ENCODE data around the gene FHIT.

FHIT gene

GRCh38 chr3:60952055-60952454 lies 299.2 kb downstream of the FHIT start:
- no peak overlapping the region for H3K4me3 Mint-ChIP-seq
- no peak for TF ChIP-seq CTCF (IDR thresholded peaks at IDR 0.05)
- H3K36me3 Mint-ChIP-seq (ENCODE audit: low read depth), result no peaks in the 10 kb centered on the region
- H3K27ac Mint-ChIP-seq, result no peak overlapping the region
- H3K9me3 Mint-ChIP-seq, result peaks cover 16% of the 10 kb centered on the region
- H3K27me3 Mint-ChIP-seq (ENCODE audit: low read depth, poor library complexity), result peaks cover 3% of the 10 kb centered on the region
- no peak for DNase-seq
- no peaks in the 10 kb centered on the region for H3K4me1 Mint-ChIP-seq

GRCh38 chr3:60949146-60949545 lies 302.1 kb downstream of the FHIT start:
- no peak for DNase-seq
- Mint-ChIP-seq H3K4me3 (no peak overlapping the region), H3K27me3 (ENCODE audit: low read depth, poor library complexity) (no peaks in the 10 kb centered on the region), H3K27ac (no peak overlapping the region), H3K4me1 (no peaks in the 10 kb centered on the region), H3K9me3 (no peaks in the 10 kb centered on the region), H3K36me3 (ENCODE audit: low read depth) (no peaks in the 10 kb centered on the region)
- TF ChIP-seq CTCF (IDR thresholded peaks at IDR 0.05), result no peak

- TF ChIP-seq CTCF (IDR thresholded peaks at IDR 0.05), result no peak
- Mint-ChIP-seq H3K27me3 (ENCODE audit: low read depth, poor library complexity) (no peaks in the 10 kb centered on the region), H3K27ac (no peak overlapping the region), H3K36me3 (ENCODE audit: low read depth) (no peaks in the 10 kb centered on the region), H3K4me3 (no peak overlapping the region), H3K9me3 (no peaks in the 10 kb centered on the region), H3K4me1 (no peaks in the 10 kb centered on the region)
- no peak for DNase-seq
Observed at GRCh38 chr3:60948488-60948887, 302.8 kb downstream of the FHIT start.

- Mint-ChIP-seq H3K27ac (no peak overlapping the region), H3K9me3 (no peaks in the 10 kb centered on the region), H3K27me3 (ENCODE audit: low read depth, poor library complexity) (no peaks in the 10 kb centered on the region), H3K36me3 (ENCODE audit: low read depth) (no peaks in the 10 kb centered on the region), H3K4me3 (no peak overlapping the region), H3K4me1 (peaks cover 25% of the 10 kb centered on the region)
- no peak for TF ChIP-seq CTCF (IDR thresholded peaks at IDR 0.05)
- no peak for DNase-seq
Observed at GRCh38 chr3:60935709-60936108, 315.5 kb downstream of the FHIT start.

GRCh38 chr3:60933824-60934223 lies 317.4 kb downstream of the FHIT start:
- no peak for DNase-seq
- no peak overlapping the region for H3K27ac Mint-ChIP-seq
- no peak for TF ChIP-seq CTCF (IDR thresholded peaks at IDR 0.05)
- no peaks in the 10 kb centered on the region for H3K36me3 Mint-ChIP-seq (ENCODE audit: low read depth)
- H3K4me1 Mint-ChIP-seq, result peaks cover 25% of the 10 kb centered on the region
- no peaks in the 10 kb centered on the region for H3K27me3 Mint-ChIP-seq (ENCODE audit: low read depth, poor library complexity)
- no peak overlapping the region for H3K4me3 Mint-ChIP-seq
- peaks cover 10% of the 10 kb centered on the region for H3K9me3 Mint-ChIP-seq

- no peak for DNase-seq
- TF ChIP-seq CTCF (IDR thresholded peaks at IDR 0.05), result no peak
- H3K27me3 Mint-ChIP-seq (ENCODE audit: low read depth, poor library complexity), result no peaks in the 10 kb centered on the region
Observed at GRCh38 chr3:60932643-60933042, 318.6 kb downstream of the FHIT start.

More at GRCh38 chr3:60932643-60933042, 318.6 kb downstream of the FHIT start:
- Mint-ChIP-seq H3K4me3 (no peak overlapping the region), H3K27ac (no peak overlapping the region), H3K4me1 (peaks cover 25% of the 10 kb centered on the region), H3K36me3 (ENCODE audit: low read depth) (peaks cover 4% of the 10 kb centered on the region), H3K9me3 (peaks cover 17% of the 10 kb centered on the region)
